GM18951 (cell line): ENCODE results near the gene CELSR1.

Experiments
- POLR2A ChIP-seq: IDR thresholded peaks from 4 replicates; pipeline ENCODE4 v1.6.1; 2011; ENCODE audit warnings: mild to moderate bottlenecking; ENCODE audit not compliant: insufficient read length, insufficient read depth; ENCODE audit errors: extremely low read depth
- in situ Hi-C: fragments of 300-500 bp; cut with MboI; formaldehyde crosslinking; loops from one replicate; pipeline ENCODE4 v1.12.0; 2022; ENCODE audit warnings: low sequenced_read_pairs, mixed read lengths, inconsistent platforms; ENCODE audit not compliant: unreplicated experiment

Gene CELSR1

DNA sequence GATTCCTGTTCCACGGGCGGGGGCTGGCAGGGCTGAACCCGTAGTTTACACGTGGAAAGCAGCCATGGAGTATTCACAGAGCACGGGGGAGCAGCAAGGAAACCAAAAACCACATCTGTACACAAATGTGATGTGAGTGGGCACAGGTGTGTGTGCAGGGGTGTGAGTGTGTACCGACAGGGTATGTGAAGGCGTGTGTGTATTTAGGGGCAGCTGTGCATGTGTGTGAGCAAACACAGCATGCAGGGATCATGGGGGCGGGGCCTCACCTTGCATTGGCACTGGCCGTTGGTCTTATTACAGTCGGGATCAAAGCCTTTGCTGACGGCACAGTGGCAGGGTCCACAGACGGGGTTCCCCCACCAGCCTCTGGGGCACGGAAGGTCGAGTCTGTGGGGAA, 143.5 kb downstream of the CELSR1 start:
- in situ Hi-C loops = no loop called here
- no peak for TF ChIP-seq POLR2A

DNA sequence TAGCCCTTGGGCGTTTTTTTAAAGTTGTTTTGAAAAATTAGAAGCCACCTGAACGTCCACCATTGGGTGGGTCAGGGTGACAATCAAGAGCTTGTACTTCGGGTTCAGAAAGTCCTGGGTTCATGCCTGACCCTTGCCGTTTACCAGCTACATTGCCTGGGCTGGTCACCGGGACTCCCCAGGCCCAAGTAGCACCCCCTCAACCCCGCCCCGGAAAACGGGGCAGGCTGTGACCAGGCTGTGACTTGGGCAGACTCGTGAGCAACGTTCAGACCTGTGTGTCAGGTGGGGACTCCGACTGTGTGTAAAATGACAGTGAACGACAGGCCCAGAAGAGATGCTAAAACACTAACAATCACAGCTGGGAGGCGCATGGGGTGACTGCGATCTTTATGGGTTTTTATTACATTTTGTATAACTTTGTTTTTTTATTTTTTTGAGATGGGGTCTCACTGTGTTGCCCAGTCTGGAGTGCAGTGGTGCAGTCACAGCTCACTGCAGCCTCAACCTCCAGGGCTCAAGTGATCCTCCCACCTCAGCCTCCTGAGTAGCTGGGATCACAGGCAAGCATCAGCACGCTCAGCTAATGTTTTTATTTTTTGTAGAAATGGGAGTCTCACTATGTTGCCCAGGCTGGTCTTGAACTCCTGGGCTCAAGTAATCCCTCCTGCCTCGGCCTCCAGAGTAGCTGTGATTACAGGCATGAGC, 145.1 kb downstream of the CELSR1 start:
- in situ Hi-C loops = no loop called here
- no peak for TF ChIP-seq POLR2A

DNA sequence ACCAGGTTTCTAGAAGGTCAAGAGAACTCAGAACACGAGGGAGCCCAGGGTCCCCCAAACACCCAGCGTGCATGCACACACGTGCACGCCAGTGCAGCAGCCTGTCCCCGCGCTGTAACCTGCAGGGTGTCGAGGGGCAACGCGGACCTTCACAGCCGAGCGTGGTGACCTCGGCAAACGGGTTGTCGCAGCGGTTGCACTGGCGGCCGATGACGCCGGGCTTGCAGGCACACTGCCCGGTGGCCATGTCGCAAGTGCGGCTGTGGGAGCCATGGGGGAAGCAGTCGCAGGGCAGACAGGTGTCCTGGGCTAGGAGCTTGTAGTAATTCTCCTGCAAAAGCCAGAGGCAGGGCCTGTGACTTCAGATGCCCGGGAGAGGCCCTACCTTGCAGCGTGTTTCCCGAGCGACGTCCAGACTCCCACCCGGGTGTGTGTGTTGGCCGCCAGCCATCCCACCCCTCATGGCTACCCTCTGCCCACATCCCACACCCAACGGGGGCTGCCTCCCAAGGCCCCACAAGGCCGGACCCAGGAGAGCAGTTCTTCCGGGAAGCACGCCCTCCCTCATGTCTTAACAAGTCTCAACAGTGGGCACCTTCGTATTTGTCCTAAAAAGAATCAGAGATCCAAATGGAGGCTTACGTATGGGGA, 145.8 kb downstream of the CELSR1 start:
- in situ Hi-C loops = no loop called here
- no peak for TF ChIP-seq POLR2A

DNA sequence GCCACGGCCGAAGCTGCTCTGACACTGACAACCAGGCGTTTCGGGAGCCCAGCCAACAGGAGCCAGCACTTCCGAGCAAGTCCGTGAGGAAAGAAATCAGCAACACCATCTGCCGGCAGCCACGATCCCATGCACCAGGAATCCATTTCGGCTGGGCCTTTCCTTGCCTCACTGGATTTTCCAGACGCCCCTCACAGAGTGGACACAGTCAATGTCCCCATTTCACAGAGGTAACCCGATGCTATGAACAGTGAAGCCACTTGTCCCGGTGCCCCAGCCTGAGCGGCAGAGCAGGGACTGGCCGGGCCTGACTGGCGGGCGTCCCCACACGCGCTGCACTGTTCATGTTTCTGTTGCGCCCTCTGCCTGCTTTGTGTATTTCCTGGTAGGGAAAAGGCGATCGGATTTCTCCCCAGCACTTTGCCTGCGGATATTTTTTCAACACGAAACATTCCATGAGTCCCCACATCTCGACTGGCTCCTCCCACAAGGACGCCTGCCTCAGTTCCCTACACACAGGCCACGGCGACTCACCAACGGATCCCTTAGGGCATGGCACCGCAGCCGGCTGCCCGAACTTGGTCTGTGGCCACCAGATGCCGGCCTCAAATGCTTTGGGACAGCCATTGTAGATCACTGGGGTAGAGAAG, 146.6 kb downstream of the CELSR1 start:
- in situ Hi-C loops = no loop called here
- TF ChIP-seq POLR2A = no peak

DNA sequence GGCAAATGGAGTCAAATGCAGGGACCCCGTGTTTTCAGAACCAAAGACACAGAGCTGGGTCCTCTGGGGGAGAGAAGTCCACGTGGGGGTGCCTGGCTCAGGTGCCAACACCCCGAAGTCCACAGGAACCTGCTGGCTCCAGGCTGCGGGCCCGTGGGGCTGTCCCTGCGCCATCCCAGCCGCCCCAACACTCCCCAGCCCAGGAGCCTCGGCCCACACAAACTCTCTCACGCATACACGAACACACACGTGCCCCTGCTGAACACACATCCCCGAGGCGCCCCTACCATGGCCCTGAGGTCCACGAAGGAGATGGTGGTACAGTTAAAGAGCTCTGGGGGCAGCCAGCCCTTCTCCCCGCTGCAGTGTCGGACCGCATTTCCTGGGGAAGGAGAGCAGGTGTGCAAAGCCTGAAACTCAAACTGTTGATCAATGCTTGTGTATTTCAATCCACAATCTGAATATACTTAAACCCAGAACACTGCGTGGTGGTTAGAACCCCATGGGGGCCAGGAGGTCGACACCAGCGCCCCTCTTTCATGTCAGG, 147.2 kb downstream of the CELSR1 start:
- in situ Hi-C loops = no loop called here
- no peak for TF ChIP-seq POLR2A

DNA sequence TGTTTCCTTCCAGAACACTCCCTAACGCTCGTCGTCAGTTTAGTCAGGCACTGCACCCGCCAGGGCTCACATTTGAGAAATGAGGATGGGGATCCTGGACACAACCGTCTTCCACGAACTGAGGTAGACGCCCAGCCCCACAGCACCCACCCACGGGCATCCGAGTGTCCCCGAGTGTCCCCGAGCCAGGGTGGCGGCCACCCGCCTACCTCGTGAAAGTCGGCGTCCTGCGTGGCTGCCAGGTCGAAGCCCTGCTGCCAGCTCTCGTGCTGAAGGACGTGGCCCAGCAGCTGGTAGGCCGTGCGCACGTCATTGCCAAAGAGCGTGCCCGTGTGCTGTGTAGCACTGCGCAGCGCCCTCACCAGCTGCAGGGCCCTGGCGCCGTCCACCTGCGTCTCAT, 148.3 kb downstream of the CELSR1 start:
- in situ Hi-C loops = no loop called here
- no peak for TF ChIP-seq POLR2A

DNA sequence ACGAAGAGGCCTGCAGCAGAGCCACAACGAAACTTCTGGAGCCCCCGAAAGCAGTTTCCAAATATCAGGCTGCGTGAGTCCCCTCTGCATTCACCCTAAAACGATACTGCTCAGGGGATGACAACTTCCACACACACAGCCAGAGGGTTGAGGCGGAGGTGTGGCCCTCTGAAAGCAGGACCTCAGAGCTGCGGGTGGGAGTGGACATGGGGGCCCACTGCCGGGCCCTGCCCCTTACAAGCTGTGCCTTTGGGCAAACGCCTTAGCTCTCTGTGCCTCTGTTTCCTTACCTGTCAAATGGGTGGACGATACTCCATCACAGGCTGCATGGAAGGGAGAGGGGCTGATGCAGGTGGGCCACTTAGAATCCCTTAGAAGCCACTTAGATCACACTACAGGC, 148.8 kb downstream of the CELSR1 start:
- in situ Hi-C loops = no loop called here
- no peak for TF ChIP-seq POLR2A

DNA sequence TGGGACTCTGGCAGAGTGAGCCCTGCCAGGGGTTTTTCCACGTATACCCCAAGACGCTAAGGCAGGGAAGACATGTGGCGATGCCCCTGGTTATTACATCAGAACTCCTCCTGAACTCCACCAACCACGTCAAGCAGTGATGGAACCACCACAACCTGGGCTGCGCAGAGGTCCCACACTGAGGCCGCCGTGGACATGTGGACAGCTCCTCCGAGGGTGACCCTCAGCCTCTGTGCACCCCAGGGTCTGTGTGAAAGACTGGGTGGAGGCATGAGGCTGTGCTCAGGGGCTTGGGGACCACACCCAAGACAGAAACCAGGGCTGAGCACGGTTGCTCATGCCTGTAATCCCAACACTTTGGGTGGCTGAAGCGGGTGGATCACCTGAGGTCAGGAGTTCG, 149.7 kb downstream of the CELSR1 start:
- no peak for TF ChIP-seq POLR2A
- in situ Hi-C loops = no loop called here

DNA sequence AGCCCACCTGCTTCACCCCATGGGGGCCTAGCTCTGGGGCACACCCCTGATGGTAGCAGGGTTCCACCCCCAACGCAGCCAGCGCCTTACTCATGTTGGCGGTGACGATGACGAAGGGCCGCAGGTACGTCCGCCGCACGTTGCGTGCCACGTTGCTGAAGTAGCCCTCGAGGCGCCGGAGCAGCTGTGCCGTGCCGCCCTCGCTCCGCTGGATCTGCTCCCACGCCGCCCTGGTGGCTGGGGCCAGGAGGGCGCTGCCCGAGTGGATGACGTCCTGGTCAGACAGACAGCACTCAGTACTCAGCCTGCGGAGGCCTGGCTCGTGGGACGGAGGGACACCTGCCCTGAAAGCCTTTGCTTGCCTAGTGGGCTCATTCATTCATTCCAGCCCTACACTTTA, 151.1 kb downstream of the CELSR1 start:
- in situ Hi-C loops = no loop called here
- no peak for TF ChIP-seq POLR2A

DNA sequence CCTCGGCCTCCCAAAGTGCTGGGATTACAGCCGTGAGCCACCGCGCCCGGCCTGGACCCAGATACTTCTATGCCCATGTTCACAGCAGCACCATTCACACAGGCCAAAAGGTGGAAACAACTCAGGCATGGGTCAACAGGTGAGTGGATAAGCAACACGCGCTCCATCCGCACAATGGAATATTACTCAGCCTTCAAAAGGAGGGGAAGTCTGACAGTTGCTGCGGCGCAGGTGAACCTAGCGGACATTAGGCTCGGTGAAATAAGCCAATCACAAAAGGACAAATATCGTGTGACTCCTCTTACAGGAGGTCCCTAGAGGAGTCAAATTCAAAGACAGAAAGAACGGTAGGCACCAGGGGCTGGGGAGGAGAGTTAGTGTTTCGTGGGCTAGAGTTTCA, 154.9 kb downstream of the CELSR1 start:
- in situ Hi-C loops = no loop called here
- no peak for TF ChIP-seq POLR2A

DNA sequence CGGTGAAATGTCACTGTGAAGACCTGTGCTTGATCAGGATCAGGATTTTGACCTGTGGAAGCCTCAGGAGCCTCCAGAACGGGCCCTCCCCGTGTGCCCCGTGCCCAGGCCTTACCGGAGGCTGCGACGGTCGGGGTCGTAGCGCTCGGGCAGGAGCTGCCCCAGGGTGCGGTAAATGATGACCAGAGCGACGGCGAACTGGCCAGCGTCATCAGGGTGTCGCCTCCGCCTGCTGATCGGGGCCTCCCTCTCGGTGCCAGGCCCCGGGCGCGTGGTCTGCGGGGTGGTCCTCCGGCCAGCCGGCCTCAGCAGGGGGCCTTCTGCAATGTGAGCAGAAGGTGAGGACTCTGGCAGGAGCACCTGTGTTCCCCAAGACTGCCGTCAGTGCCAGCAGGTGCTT, 155.7 kb downstream of the CELSR1 start:
- in situ Hi-C loops = no loop called here
- TF ChIP-seq POLR2A = no peak

DNA sequence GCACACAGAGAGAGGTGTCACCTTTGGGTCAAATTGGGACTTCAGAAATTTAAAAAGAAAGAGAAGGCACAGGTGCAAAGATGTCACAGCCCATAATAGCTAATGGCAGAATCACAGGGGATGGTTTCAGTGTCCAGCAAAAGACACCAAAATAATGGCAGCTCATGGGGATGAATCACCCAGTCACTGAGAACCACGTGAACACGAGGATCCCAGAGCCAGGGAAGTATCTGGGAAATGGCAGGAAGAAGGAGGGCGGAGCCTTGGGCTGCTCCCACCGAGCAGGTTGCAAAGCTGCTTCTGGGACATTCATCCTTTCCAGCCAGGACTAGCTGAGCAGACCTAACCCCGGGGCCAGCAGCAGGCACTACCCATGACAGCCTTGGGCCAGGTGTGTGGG, 156.3 kb downstream of the CELSR1 start:
- TF ChIP-seq POLR2A = no peak
- in situ Hi-C loops = no loop called here

DNA sequence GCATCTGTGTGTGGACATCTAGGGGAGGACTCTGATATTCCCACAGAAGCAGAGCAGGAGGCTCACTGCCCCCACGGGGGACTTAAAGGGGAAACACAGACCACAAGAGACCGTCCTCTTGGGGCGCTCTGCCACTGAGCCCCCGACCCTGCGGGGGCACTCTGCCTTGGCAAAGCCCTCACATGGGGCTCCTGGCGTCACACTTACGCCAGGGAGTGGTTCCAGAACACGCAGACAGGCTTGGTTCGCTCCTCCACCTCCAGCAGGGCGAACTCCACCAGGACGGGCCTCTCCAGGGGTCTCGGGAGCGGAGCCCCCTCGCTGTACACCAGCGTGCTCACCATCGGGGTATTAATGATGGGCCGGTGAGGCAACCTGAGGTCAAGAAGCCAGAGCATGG, 156.8 kb downstream of the CELSR1 start:
- no peak for TF ChIP-seq POLR2A
- in situ Hi-C loops = no loop called here

DNA sequence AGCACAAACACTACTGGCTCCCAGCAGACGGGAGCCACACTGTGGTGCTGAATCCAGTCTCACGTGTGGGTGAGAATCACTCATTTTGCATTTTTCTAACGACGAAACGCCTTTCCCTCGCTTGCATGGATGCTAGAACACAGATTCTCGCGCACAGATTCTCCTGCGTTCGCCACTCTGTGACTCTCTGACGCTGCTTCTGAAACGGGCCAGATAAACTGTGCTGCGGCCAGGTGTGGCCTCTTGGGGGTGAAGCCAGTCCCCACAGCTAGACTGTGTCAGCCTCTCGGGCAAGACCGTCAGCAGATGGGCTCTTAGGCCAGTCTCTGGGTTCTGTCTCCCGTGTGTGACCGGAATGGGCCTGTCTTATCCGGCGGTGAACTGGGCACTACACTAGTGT, 157.4 kb downstream of the CELSR1 start:
- in situ Hi-C loops = no loop called here
- no peak for TF ChIP-seq POLR2A
